Prostate gland (tissue), 2 donors: ENCODE measurements around the gene RPL27A. TPM values are rescaled to one million over a fixed set of nuclear protein-coding genes. Genes with fewer than 3 reads are reported as not detected.
A peak's percentile ranks its signal among the peaks of the same experiment; 100 is the strongest.

Experiments used
- DNase-seq: peaks from one replicate; pipeline ENCODE4 v3.0.0-alpha.2; 2019; ENCODE audit warnings: low spot score
- H3K27ac ChIP-seq, 2 donors: fragments of 200-600 bp; sonication (generic); 2 replicates each; pipeline ENCODE4 v1.5.1; 2017 to 2019
- H3K27me3 ChIP-seq: fragments of 200-600 bp; sonication (generic); replicated peaks from 2 replicates; pipeline ENCODE4 v1.5.1; 2019; ENCODE audit not compliant: insufficient read depth
- H3K36me3 ChIP-seq, 2 donors: fragments of 200-600 bp; sonication (generic); 1 replicate in 1 of 2; 2 replicates in 1 of 2; pipeline versions ENCODE4 v1.5.1 to v1.8.1; 2017 to 2019
- H3K4me1 ChIP-seq: fragments of 200-600 bp; sonication (generic); replicated peaks from 2 replicates; pipeline ENCODE4 v1.5.1; 2019
- H3K4me3 ChIP-seq, 2 donors: fragments of 200-600 bp; sonication (generic); 2 replicates each; pipeline ENCODE4 v1.5.1; 2017 to 2019
- H3K9me3 ChIP-seq: fragments of 200-600 bp; sonication (generic); 2 replicates; pipeline ENCODE4 v1.5.1; 2017
- POLR2A ChIP-seq: fragments of 450-650 bp; IDR thresholded peaks from one replicate; pipeline ENCODE4 v1.6.1; 2016; ENCODE audit warnings: antibody characterized with exemption, mild to moderate bottlenecking
- POLR2AphosphoS5 ChIP-seq: sonication (generic); formaldehyde crosslinking; IDR thresholded peaks from one replicate; pipeline ENCODE4 v1.6.1; 2017; ENCODE audit warnings: antibody characterized with exemption
- WGBS: methylation state at CpG from one replicate; pipeline ENCODE4 v1.1.5; 2018; 5-methylcytosine and 5-hydroxymethylcytosine counted together
- intact Hi-C: fragments of 100-400 bp; cut with DNase I; formaldehyde crosslinking; loops from one replicate; pipeline ENCODE4 v1.14.2; 2022
- total RNA-seq, 2 donors: library from RNA; depleted of rRNA; stranded (reverse); fragments of >200 nt; gene quantifications; one replicate each; pipeline ENCODE4 v1.1.0, GENCODE V29; 2016
- TF ChIP-seq, protein P1 (sequence below), 4 experiments: fragments of 200-600 bp in 2 of 4; fragments of 450-650 bp in 2 of 4; sonication (generic) in 2 of 4; IDR thresholded peaks; 1 replicate in 3 of 4; 2 replicates in 1 of 4; pipeline ENCODE4 v1.5.1; 2016 to 2019; ENCODE audit warnings: antibody characterized with exemption in 4 of 4, mild to moderate bottlenecking in 2 of 4, moderate library complexity in 2 of 4

RPL27A gene
- total RNA-seq, 2 donors from 2014 or later: 693 to 1,360 TPM

DNA sequence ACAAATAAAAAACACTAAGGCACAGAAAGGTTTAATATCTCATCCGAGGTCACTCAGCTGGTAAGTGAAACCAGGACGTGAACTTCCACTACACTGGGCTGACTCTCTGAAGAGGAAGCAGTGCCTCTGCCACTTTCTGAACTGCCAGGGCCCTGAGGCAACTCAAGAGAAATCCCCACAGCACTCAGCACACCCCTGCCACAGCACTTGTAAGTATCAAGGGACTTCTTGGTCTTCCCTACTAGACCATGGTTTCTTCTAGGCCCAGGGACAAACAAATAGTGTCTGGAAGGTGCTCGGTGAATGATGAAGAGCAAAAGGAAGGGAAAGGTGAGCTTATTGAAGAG lies 49.7 kb downstream of the RPL27A start:
- Histone ChIP-seq H3K4me3 (no peak overlapping the region), H3K36me3 (no peaks in the 10 kb centered on the region), H3K9me3 (no peaks in the 10 kb centered on the region), H3K27ac (peak overlapping the region; percentile 51 to 66), H3K27me3 (no peaks in the 10 kb centered on the region), H3K4me1 (peaks cover 2% of the 10 kb centered on the region)
- 55% methylated on average over 3 of the region's 3 CpGs for WGBS
- TF ChIP-seq, protein P1, sequence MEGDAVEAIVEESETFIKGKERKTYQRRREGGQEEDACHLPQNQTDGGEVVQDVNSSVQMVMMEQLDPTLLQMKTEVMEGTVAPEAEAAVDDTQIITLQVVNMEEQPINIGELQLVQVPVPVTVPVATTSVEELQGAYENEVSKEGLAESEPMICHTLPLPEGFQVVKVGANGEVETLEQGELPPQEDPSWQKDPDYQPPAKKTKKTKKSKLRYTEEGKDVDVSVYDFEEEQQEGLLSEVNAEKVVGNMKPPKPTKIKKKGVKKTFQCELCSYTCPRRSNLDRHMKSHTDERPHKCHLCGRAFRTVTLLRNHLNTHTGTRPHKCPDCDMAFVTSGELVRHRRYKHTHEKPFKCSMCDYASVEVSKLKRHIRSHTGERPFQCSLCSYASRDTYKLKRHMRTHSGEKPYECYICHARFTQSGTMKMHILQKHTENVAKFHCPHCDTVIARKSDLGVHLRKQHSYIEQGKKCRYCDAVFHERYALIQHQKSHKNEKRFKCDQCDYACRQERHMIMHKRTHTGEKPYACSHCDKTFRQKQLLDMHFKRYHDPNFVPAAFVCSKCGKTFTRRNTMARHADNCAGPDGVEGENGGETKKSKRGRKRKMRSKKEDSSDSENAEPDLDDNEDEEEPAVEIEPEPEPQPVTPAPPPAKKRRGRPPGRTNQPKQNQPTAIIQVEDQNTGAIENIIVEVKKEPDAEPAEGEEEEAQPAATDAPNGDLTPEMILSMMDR (IDR thresholded peaks at IDR 0.05): no peak
- TF ChIP-seq POLR2A: no peak
- TF ChIP-seq POLR2AphosphoS5: no peak
- DNase-seq: no peak
- intact Hi-C loops: no loop called here

DNA sequence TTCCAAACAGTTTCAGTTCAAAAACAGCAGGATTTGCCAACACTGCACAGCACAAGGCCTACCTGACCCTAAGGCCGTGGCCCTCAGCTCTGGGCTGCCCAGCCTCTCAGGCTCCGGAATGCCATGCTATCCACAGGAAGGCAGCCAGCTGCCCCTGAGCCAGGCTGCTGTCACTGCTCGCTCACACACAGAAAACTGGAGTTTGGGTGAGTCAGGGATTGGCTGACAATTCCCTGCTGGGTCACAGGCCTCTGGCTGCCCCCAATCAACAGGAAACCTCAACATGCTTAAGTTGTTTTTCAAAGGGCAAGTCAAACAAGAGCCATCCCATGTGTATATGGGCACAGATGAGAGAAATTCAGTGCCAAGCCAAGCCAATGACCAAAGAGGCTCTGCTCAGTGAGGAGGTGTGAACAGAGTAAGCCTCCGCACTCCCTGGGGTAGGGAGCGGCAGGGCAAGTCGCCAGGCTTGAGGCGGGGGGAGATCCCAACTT lies 50.2 kb downstream of the RPL27A start:
- 51% methylated on average over 7 of the region's 7 CpGs for WGBS
- peak; percentile 47 for DNase-seq
- H3K4me1 ChIP-seq: no peaks in the 10 kb centered on the region
- intact Hi-C loops: no loop called here
- no peaks in the 10 kb centered on the region for H3K9me3 ChIP-seq
- H3K4me3 ChIP-seq: no peak overlapping the region
- peak overlapping the region; percentile 51 to 66 for H3K27ac ChIP-seq
- H3K36me3 ChIP-seq: no peaks in the 10 kb centered on the region
- TF ChIP-seq, protein P1 (IDR thresholded peaks at IDR 0.05): no peak
- TF ChIP-seq POLR2AphosphoS5: peak; percentile 43
- H3K27me3 ChIP-seq: no peaks in the 10 kb centered on the region

DNA sequence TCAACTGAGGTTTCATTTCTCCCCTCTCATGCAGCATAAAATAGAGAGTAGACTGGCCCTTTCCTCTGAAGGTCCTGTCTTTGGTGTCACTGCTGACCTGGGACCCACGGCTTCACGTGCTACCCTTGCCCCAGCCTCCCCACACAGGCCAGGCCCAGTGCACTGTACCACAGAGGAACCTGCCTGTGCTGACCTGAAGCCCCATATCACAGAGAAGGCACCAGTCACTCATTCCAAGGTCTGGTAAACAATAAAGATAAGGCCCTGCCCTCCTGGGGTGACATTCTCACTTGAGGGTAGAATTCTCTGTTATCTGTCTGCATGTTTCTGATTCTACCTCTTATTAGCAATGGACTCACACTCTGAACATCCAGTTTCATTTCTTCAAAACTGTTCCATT lies 51.3 kb downstream of the RPL27A start:
- Histone ChIP-seq H3K4me1 (no peaks in the 10 kb centered on the region), H3K36me3 (no peaks in the 10 kb centered on the region), H3K4me3 (no peak overlapping the region), H3K27me3 (no peaks in the 10 kb centered on the region), H3K9me3 (no peaks in the 10 kb centered on the region), H3K27ac (peak overlapping the region in 1 of 2 donors; percentile 66)
- 100% methylated on average over 2 of the region's 2 CpGs for WGBS
- no peak for DNase-seq
- TF ChIP-seq, protein P1 (IDR thresholded peaks at IDR 0.05): no peak
- TF ChIP-seq POLR2AphosphoS5: no peak
- no peak for TF ChIP-seq POLR2A
- intact Hi-C loops: no loop called here

DNA sequence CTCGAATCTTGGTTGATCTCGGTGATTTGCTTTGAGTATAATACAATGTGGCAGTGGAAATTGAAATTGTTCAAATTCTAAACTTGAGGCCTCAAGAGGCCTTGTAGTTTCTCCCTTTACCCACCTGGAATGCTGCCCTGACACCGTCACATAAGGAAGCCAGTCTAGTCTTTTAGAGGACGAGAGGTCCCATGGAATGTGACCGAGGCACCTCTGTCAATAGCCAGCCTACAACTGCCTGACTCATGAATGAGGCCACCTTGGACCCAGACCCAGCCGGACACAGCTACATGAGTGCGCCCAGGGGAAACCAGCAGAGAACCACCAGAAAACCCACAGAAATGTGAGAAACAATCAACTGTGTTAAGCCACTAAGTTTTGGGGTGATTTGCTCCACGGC lies 52.5 kb downstream of the RPL27A start:
- H3K9me3 ChIP-seq: no peaks in the 10 kb centered on the region
- no peak for DNase-seq
- peaks cover 7% of the 10 kb centered on the region for H3K4me1 ChIP-seq

DNA sequence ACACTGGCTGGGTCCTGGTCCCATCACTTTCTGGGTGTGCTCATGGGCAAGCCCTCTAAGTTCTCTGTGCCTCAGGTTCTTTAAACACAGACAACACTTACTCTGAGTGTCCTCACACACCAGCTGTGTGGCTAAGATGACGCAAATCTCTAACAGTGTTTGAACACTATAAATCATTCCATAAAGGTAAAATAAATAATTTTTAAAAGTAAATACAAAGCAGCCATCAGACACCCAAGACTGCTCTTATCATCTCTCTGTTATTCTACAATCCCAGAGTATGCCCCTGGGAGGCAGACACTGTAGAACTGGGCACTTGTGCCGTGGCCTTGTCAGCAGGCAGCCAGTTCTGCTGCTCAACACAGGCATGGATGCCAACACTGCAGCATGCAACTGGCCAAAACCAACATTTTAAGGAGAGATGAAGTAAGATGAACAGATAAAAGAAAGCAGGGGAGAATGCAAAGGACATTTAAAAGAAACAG lies 56.8 kb downstream of the RPL27A start:
- Histone ChIP-seq H3K27ac (peak overlapping the region; percentile 26 to 38), H3K9me3 (no peaks in the 10 kb centered on the region), H3K27me3 (no peaks in the 10 kb centered on the region), H3K36me3 (no peaks in the 10 kb centered on the region), H3K4me1 (peaks cover 7% of the 10 kb centered on the region), H3K4me3 (no peak overlapping the region)
- peak; percentile 59 for DNase-seq
- intact Hi-C loops: no loop called here
- 17% methylated on average over 2 of the region's 2 CpGs for WGBS
- TF ChIP-seq, protein P1 (IDR thresholded peaks at IDR 0.05): peak in 1 of 4 experiments; percentile 24
- TF ChIP-seq POLR2A (no peak), POLR2AphosphoS5 (peak; percentile 74)

More for the DNA sequence above, 52.5 kb downstream of the RPL27A start:
- TF ChIP-seq POLR2A (no peak), POLR2AphosphoS5 (no peak)
- TF ChIP-seq, protein P1 (IDR thresholded peaks at IDR 0.05): no peak
- H3K27ac ChIP-seq: no peak overlapping the region
- H3K27me3 ChIP-seq: no peaks in the 10 kb centered on the region
- no peaks in the 10 kb centered on the region for H3K36me3 ChIP-seq
- H3K4me3 ChIP-seq: no peak overlapping the region
- 83% methylated on average over 8 of the region's 8 CpGs for WGBS
- intact Hi-C loops: no loop called here
